Measurements from ENCODE around the gene TASP1.

GRCh38 chr20:13554076-13554475 lies 84.7 kb downstream of the TASP1 start:
- TF ChIP-seq CTCF (IDR thresholded peaks at IDR 0.05) (no peak), POLR2A (IDR thresholded peaks at IDR 0.05) (no peak), EP300 (IDR thresholded peaks at IDR 0.05) (no peak)

Data from tibial nerve (tissue), 4 donors.